HCT116 (cell line): Measurements from ENCODE around the gene ACVRL1. TPM values are rescaled to one million over a fixed set of nuclear protein-coding genes. Genes with fewer than 3 reads are reported as not detected.

Experiments used
- ATAC-seq: fragments of 200-7000 bp; cut with Tn5 transposase; 2 replicates; pipeline ENCODE4 v1.9.1; 2020; ENCODE audit warnings: mild to moderate bottlenecking, moderate library complexity
- BruUV-seq: library from RNA; stranded (reverse); fragments of 400-500 nt; replicated peaks from 2 replicates; lab custom pipeline; 2021; lab: Mats Ljungman, UMichigan
- CTCF ChIA-PET: fragments of 300-600 bp; sonication (Branson Sonifier 250); formaldehyde crosslinking; loops from one replicate; lab custom pipeline; 2021; ENCODE audit warnings: antibody characterized with exemption; lab: Charles Lee
- POLR2A ChIA-PET: fragments of 300-600, 350-600 bp; sonication (Branson Sonifier 250); formaldehyde crosslinking; loops from one replicate; lab custom pipeline; 2021; ENCODE audit warnings: antibody characterized with exemption; lab: Charles Lee
- RAD21 ChIA-PET, 2 experiments: fragments of 300-600 bp; sonication (Branson Sonifier 250); formaldehyde crosslinking; loops; one replicate each; lab custom pipeline; 2023; ENCODE audit warnings: low total read pairs in 2 of 2; ENCODE audit not compliant: uncharacterized antibody in 2 of 2, unreplicated experiment in 2 of 2, low non-redundant PET in 1 of 2; lab: Charles Lee
- DNase-seq: peaks from one replicate; pipeline ENCODE4 v3.0.0-alpha.2; 2010; ENCODE audit warnings: low read depth, low spot score
- H2AFZ ChIP-seq: fragments of 200-600 bp; shearing (Covaris generic), sonication (generic); 2 replicates; pipeline ENCODE4 v1.6.1; 2017; ENCODE audit warnings: low read depth, mixed run types, mixed read lengths, antibody characterized with exemption, low read length; ENCODE audit not compliant: poor library complexity, severe bottlenecking
- H3K27ac ChIP-seq: 2 replicates; pipeline ENCODE4 v1.5.1; 2012; ENCODE audit warnings: low read depth, low read length
- H3K27me3 ChIP-seq: fragments of 200-600 bp; sonication (generic); 2 replicates; pipeline ENCODE4 v1.6.1; 2016; ENCODE audit warnings: mixed run types, low read length, mixed read lengths; ENCODE audit not compliant: insufficient read depth
- H3K36me3 ChIP-seq, 2 experiments: fragments of 200-500 bp in 1 of 2; fragments of 200-600 bp in 1 of 2; sonication (Bioruptor generic) in 1 of 2; sonication (generic) in 1 of 2; 2 replicates each; pipeline versions ENCODE4 v1.5.1 to v1.6.1; 2014 to 2016; ENCODE audit warnings: low read length in 2 of 2, inconsistent platforms in 1 of 2, mixed read lengths in 1 of 2, mixed run types in 1 of 2; ENCODE audit not compliant: insufficient read depth in 2 of 2, control insufficient read depth in 1 of 2
- H3K4me1 ChIP-seq, 2 experiments: fragments of 200-600 bp in 1 of 2; sonication (generic) in 1 of 2; 2 replicates each; pipeline versions ENCODE4 v1.5.1 to v1.6.1; 2012 to 2017; ENCODE audit warnings: low read length in 2 of 2, inconsistent platforms in 1 of 2, mild to moderate bottlenecking in 1 of 2, mixed read lengths in 1 of 2, mixed run types in 1 of 2, moderate library complexity in 1 of 2; ENCODE audit not compliant: insufficient read depth in 2 of 2, control insufficient read depth in 1 of 2
- H3K4me2 ChIP-seq: fragments of 200-600 bp; sonication (generic); 2 replicates; pipeline ENCODE4 v1.6.1; 2017; ENCODE audit warnings: mixed run types, low read length, mixed read lengths
- H3K4me3 ChIP-seq, 2 experiments: fragments of 200-600 bp in 1 of 2; sonication (generic) in 1 of 2; replicated peaks in 1 of 2; 2 replicates each; pipeline ENCODE4 v1.5.1; 2011 to 2016; ENCODE audit warnings: low read length in 2 of 2, control low read depth in 1 of 2, low read depth in 1 of 2, mild to moderate bottlenecking in 1 of 2, mixed read lengths in 1 of 2, mixed run types in 1 of 2
- H3K79me2 ChIP-seq: fragments of 200-600 bp; sonication (generic); 2 replicates; pipeline ENCODE4 v1.6.1; 2017; ENCODE audit warnings: mild to moderate bottlenecking, mixed run types, low read length, moderate library complexity, mixed read lengths; ENCODE audit not compliant: insufficient read depth
- H3K9ac ChIP-seq: fragments of 200-600 bp; sonication (generic); 2 replicates; pipeline ENCODE4 v1.6.1; 2016; ENCODE audit warnings: low read length, mixed read lengths
- H3K9me2 ChIP-seq: fragments of 200-600 bp; sonication (generic), shearing (Covaris generic); 2 replicates; pipeline ENCODE4 v1.6.1; 2017; ENCODE audit warnings: mixed run types, mild to moderate bottlenecking, moderate library complexity; ENCODE audit not compliant: insufficient read depth
- H3K9me3 ChIP-seq, 2 experiments: fragments of 200-500 bp in 1 of 2; fragments of 200-600 bp in 1 of 2; sonication (Bioruptor generic) in 1 of 2; sonication (generic) in 1 of 2; 2 replicates each; pipeline ENCODE4 v1.6.1; 2014 to 2017; ENCODE audit warnings: low read length in 2 of 2, mixed read lengths in 2 of 2, inconsistent platforms in 1 of 2, low read depth in 1 of 2, mild to moderate bottlenecking in 1 of 2, mixed run types in 1 of 2, moderate library complexity in 1 of 2; ENCODE audit not compliant: control insufficient read depth in 1 of 2, insufficient read depth in 1 of 2
- H4K20me1 ChIP-seq: fragments of 200-600 bp; sonication (generic), shearing (Covaris generic); 2 replicates; pipeline ENCODE4 v1.6.1; 2017; ENCODE audit warnings: mixed run types, mild to moderate bottlenecking, moderate library complexity; ENCODE audit not compliant: insufficient read depth
- CBX3 ChIP-seq: IDR thresholded peaks from 2 replicates; pipeline ENCODE4 v1.6.1; 2012; ENCODE audit warnings: low read depth
- CEBPB ChIP-seq: IDR thresholded peaks from 2 replicates; pipeline ENCODE4 v1.6.1; 2012; ENCODE audit warnings: low read depth
- EGR1 ChIP-seq: IDR thresholded peaks from 2 replicates; pipeline ENCODE4 v1.6.1; 2012; ENCODE audit warnings: low read depth
- EZH2 ChIP-seq: fragments of 200-600 bp; sonication (generic); IDR thresholded peaks from 2 replicates; pipeline ENCODE4 v1.6.1; 2017; ENCODE audit warnings: antibody characterized with exemption, mixed run types
- FOSL1 ChIP-seq: IDR thresholded peaks from 2 replicates; pipeline ENCODE4 v1.6.1; 2012; ENCODE audit warnings: low read depth
- JUND ChIP-seq: IDR thresholded peaks from 2 replicates; pipeline ENCODE4 v1.6.1; 2012
- POLR2A ChIP-seq: IDR thresholded peaks from 2 replicates; pipeline ENCODE4 v1.7.0; 2011; ENCODE audit warnings: borderline replicate concordance; ENCODE audit not compliant: insufficient read depth, insufficient read length; ENCODE audit errors: extremely low read depth
- POLR2AphosphoS5 ChIP-seq: IDR thresholded peaks from 2 replicates; pipeline ENCODE4 v1.6.1; 2011; ENCODE audit warnings: mild to moderate bottlenecking, low read depth, low read length, moderate library complexity
- RAD21 ChIP-seq: IDR thresholded peaks from 2 replicates; pipeline ENCODE4 v1.6.1; 2012; ENCODE audit warnings: low read depth, mild to moderate bottlenecking
- REST ChIP-seq: IDR thresholded peaks from 2 replicates; pipeline ENCODE4 v1.6.1; 2012; ENCODE audit warnings: low read depth
- SIN3A ChIP-seq: IDR thresholded peaks from 2 replicates; pipeline ENCODE4 v1.6.1; 2012; ENCODE audit warnings: low read depth
- SP1 ChIP-seq: IDR thresholded peaks from 2 replicates; pipeline ENCODE4 v1.6.1; 2012; ENCODE audit warnings: low read depth
- SRF ChIP-seq: IDR thresholded peaks from 2 replicates; pipeline ENCODE4 v1.6.1; 2012; ENCODE audit warnings: low read depth
- TCF7L2 ChIP-seq: IDR thresholded peaks from 2 replicates; pipeline ENCODE4 v1.7.0; 2011; ENCODE audit warnings: borderline replicate concordance, inconsistent platforms; ENCODE audit not compliant: insufficient read depth, insufficient read length; ENCODE audit errors: extremely low read depth
- YY1 ChIP-seq: IDR thresholded peaks from 2 replicates; pipeline ENCODE4 v1.6.1; 2011; ENCODE audit warnings: low read length, low read depth, moderate library complexity, mild to moderate bottlenecking; ENCODE audit not compliant: insufficient replicate concordance; ENCODE audit errors: extremely low read depth
- ZFX ChIP-seq: fragments of 450-650 bp; IDR thresholded peaks from 2 replicates; pipeline ENCODE4 v1.6.1; 2017
- ZNF274 ChIP-seq: fragments of 200-500 bp; sonication (Bioruptor generic); IDR thresholded peaks from 2 replicates; pipeline ENCODE4 v1.6.1; 2014; ENCODE audit warnings: mild to moderate bottlenecking, low read depth, low read length, inconsistent platforms
- intact Hi-C: fragments of 100-400 bp; cut with micrococcal nuclease; formaldehyde crosslinking; loops from 2 replicates; pipeline ENCODE4 v1.10.0; 2022
- total RNA-seq: library from RNA; stranded (reverse); gene quantifications from one replicate; pipeline ENCODE4 v1.2.1, GENCODE V29; 2021; ENCODE audit not compliant: unreplicated experiment
- TF ChIP-seq, protein P1 (sequence below), 3 experiments: fragments of 200-600 bp in 1 of 3; sonication (generic) in 1 of 3; IDR thresholded peaks in 2 of 3; conservative IDR thresholded peaks in 1 of 3; 2 replicates each; pipeline ENCODE4 v1.5.1; 2012 to 2017; ENCODE audit warnings: low read depth in 2 of 3, low read length in 2 of 3, antibody characterized with exemption in 1 of 3, borderline replicate concordance in 1 of 3, control low read depth in 1 of 3, mild to moderate bottlenecking in 1 of 3, mixed read lengths in 1 of 3, mixed run types in 1 of 3, moderate library complexity in 1 of 3; ENCODE audit not compliant: insufficient read depth in 1 of 3
- TF ChIP-seq, protein P2 (sequence below): IDR thresholded peaks from 2 replicates; pipeline ENCODE4 v1.6.1; 2012
- TF ChIP-seq, protein P3 (sequence below): IDR thresholded peaks from 2 replicates; pipeline ENCODE4 v1.6.1; 2011; ENCODE audit warnings: mild to moderate bottlenecking, low read length, moderate library complexity; ENCODE audit not compliant: insufficient replicate concordance; ENCODE audit errors: extremely low read depth

Gene ACVRL1
- total RNA-seq, 1 experiment from 2014 or later = 2.5 TPM

DNA sequence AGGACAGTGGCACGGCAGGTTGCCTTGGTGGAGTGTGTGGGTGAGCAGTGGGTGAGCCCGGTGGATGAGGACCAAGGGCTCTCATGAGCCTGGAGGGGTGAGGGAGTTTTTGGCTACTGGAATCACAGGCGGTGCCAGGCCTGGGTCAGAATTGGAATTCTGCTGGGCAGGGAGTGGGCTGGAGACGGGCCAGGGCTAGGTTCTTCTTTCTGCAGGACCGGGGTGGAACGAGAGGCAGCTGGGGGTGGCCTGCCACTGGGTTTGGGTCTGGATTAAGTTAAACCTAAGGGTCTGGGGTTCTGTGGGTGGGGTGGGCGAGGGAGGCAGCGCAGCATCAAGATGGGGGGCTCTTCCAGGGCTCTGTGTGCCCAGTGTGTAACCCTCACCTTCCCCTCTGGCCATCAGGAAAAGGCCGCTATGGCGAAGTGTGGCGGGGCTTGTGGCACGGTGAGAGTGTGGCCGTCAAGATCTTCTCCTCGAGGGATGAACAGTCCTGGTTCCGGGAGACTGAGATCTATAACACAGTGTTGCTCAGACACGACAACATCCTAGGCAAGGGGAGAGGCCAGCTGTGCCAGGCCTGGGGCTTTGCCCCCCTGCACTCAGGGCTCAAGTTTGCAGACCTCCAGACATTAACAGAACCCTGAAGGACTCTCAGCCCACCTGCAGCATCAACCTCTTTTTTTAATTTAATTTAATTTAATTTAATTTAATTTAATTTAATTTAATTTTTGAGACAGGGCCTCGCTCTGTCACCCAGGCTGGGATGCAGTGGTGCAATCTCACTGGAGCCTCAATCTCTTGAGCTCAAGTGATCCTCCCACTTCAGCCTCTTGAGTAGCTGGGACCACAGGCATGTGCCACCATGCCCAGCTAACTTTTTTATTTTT, 7.0 kb downstream of the ACVRL1 start:
- no peak for TF ChIP-seq RAD21
- no peak for TF ChIP-seq JUND
- no peak for TF ChIP-seq SIN3A
- TF ChIP-seq, protein P1, sequence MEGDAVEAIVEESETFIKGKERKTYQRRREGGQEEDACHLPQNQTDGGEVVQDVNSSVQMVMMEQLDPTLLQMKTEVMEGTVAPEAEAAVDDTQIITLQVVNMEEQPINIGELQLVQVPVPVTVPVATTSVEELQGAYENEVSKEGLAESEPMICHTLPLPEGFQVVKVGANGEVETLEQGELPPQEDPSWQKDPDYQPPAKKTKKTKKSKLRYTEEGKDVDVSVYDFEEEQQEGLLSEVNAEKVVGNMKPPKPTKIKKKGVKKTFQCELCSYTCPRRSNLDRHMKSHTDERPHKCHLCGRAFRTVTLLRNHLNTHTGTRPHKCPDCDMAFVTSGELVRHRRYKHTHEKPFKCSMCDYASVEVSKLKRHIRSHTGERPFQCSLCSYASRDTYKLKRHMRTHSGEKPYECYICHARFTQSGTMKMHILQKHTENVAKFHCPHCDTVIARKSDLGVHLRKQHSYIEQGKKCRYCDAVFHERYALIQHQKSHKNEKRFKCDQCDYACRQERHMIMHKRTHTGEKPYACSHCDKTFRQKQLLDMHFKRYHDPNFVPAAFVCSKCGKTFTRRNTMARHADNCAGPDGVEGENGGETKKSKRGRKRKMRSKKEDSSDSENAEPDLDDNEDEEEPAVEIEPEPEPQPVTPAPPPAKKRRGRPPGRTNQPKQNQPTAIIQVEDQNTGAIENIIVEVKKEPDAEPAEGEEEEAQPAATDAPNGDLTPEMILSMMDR (IDR thresholded peaks at IDR 0.05 in 2 of 3, conservative IDR thresholded peaks at IDR 0.05 in 1 of 3; ENCODE audit: borderline replicate concordance in 1 of 3, insufficient read depth in 1 of 3, low read depth in 2 of 3, low read length in 2 of 3) = no peak
- TF ChIP-seq CBX3 = no peak
- TF ChIP-seq POLR2A = no peak
- TF ChIP-seq, protein P2, sequence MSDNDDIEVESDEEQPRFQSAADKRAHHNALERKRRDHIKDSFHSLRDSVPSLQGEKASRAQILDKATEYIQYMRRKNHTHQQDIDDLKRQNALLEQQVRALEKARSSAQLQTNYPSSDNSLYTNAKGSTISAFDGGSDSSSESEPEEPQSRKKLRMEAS = no peak
- TF ChIP-seq EGR1 = no peak
- no peak for TF ChIP-seq ZFX
- TF ChIP-seq POLR2AphosphoS5 = no peak
- TF ChIP-seq ZNF274 = no peak
- no peak for TF ChIP-seq FOSL1
- TF ChIP-seq EZH2 = no peak
- no peak for TF ChIP-seq REST
- TF ChIP-seq SRF = no peak
- no peak for TF ChIP-seq CEBPB
- no peak for TF ChIP-seq YY1
- TF ChIP-seq TCF7L2 = no peak
- TF ChIP-seq SP1 = no peak
- TF ChIP-seq, protein P3, sequence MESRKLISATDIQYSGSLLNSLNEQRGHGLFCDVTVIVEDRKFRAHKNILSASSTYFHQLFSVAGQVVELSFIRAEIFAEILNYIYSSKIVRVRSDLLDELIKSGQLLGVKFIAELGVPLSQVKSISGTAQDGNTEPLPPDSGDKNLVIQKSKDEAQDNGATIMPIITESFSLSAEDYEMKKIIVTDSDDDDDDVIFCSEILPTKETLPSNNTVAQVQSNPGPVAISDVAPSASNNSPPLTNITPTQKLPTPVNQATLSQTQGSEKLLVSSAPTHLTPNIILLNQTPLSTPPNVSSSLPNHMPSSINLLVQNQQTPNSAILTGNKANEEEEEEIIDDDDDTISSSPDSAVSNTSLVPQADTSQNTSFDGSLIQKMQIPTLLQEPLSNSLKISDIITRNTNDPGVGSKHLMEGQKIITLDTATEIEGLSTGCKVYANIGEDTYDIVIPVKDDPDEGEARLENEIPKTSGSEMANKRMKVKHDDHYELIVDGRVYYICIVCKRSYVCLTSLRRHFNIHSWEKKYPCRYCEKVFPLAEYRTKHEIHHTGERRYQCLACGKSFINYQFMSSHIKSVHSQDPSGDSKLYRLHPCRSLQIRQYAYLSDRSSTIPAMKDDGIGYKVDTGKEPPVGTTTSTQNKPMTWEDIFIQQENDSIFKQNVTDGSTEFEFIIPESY = no peak
- POLR2A ChIA-PET = no interaction called here
- Histone ChIP-seq H4K20me1 (no peaks in the 10 kb centered on the region), H3K27me3 (no peaks in the 10 kb centered on the region), H3K4me1 (peaks cover 8 to 21% of the 10 kb centered on the region in 2 experiments), H3K4me2 (no peak overlapping the region), H3K79me2 (no peaks in the 10 kb centered on the region), H3K27ac (no peak overlapping the region), H3K4me3 (no peak overlapping the region), H3K36me3 (no peaks in the 10 kb centered on the region), H3K9ac (no peak overlapping the region), H3K9me3 (no peaks in the 10 kb centered on the region), H3K9me2 (no peaks in the 10 kb centered on the region), H2AFZ (no peak overlapping the region)
- intact Hi-C loops = no loop called here
- DNase-seq = no peak
- BruUV-seq = no TSS peak
- no peak for ATAC-seq
- CTCF ChIA-PET = interaction anchor here (0.8 kb wide), 1 partner anchor 9 kb away, joined by 3 read pairs; no protein-coding TSS in a partner anchor
- RAD21 ChIA-PET = no interaction called here
